Esophagus (tissue), 2 donors: ENCODE results near the gene F11R. TPM values are rescaled to one million over a fixed set of nuclear protein-coding genes. Genes with fewer than 3 reads are reported as not detected.

Experiments used
- polyA plus RNA-seq, 2 donors: library from polyadenylated mRNA; stranded (reverse); fragments of 200-250 nt; gene quantifications; one replicate each; pipeline ENCODE4 v1.2.3, GENCODE V29; 2013
- donor health status: healthy with polysubstance abuse.
- donor health status: Bipolar disorder and iron deficiency.

The F11R gene
- polyA plus RNA-seq, 2 donors = 56.5 to 76.4 TPM

Other genes starting within 250 kb of the F11R start
- gene LY9, start 225.0 kb downstream of the F11R start, polyA plus RNA-seq = under 1 TPM; 0.54 to 0.73 TPM
- under 1 TPM; 0.35 to 0.41 TPM for gene CD244, start 158.3 kb downstream of the F11R start, polyA plus RNA-seq
- gene ITLN1, start 136.0 kb downstream of the F11R start, polyA plus RNA-seq = under 1 TPM; 0.04 to 0.20 TPM
- under 1 TPM; 0.09 to 0.20 TPM for gene ITLN2, start 66.3 kb downstream of the F11R start, polyA plus RNA-seq
- gene TSTD1, start 17.8 kb upstream of the F11R start, polyA plus RNA-seq = 100 to 1,000 TPM in 1 of 2 donors, 10 to 100 TPM in 1; 92.4 to 117 TPM
- gene USF1, start 24.8 kb upstream of the F11R start, polyA plus RNA-seq = 10 to 100 TPM; 37.6 to 50.1 TPM
- 1 to 10 TPM; 7.9 to 9.5 TPM for gene ARHGAP30, start 48.7 kb upstream of the F11R start, polyA plus RNA-seq
- 10 to 100 TPM; 44.9 to 80.5 TPM for gene NECTIN4, start 68.4 kb upstream of the F11R start, polyA plus RNA-seq
- gene KLHDC9, start 77.2 kb upstream of the F11R start, polyA plus RNA-seq = 1 to 10 TPM; 1.8 to 2.5 TPM
- gene PFDN2, start 96.9 kb upstream of the F11R start, polyA plus RNA-seq = 100 to 1,000 TPM; 116 to 186 TPM
- 10 to 100 TPM; 28.0 to 28.5 TPM for gene NIT1, start 97.0 kb upstream of the F11R start, polyA plus RNA-seq
- 10 to 100 TPM; 15.5 to 24.4 TPM for gene DEDD, start 111.5 kb upstream of the F11R start, polyA plus RNA-seq
- 100 to 1,000 TPM in 1 of 2 donors, 10 to 100 TPM in 1; 94.3 to 132 TPM for gene UFC1, start 132.8 kb upstream of the F11R start, polyA plus RNA-seq
- gene USP21, start 138.3 kb upstream of the F11R start, polyA plus RNA-seq = 10 to 100 TPM; 16.5 to 22.9 TPM
- 10 to 100 TPM; 11.7 to 29.6 TPM for gene PPOX, start 145.3 kb upstream of the F11R start, polyA plus RNA-seq
- 10 to 100 TPM; 18.3 to 18.8 TPM for gene B4GALT3, start 156.4 kb upstream of the F11R start, polyA plus RNA-seq
- 1 to 10 TPM in 1 of 2 donors, under 1 TPM in 1; 0.82 to 1.1 TPM for gene ADAMTS4, start 177.9 kb upstream of the F11R start, polyA plus RNA-seq
- 10 to 100 TPM; 27.8 to 76.0 TPM for gene NDUFS2, start 181.2 kb upstream of the F11R start, polyA plus RNA-seq
- 10 to 100 TPM; 10.0 to 14.0 TPM for gene FCER1G, start 194.1 kb upstream of the F11R start, polyA plus RNA-seq
- not detected for gene APOA2, start 202.5 kb upstream of the F11R start, polyA plus RNA-seq
- gene TOMM40L, start 204.9 kb upstream of the F11R start, polyA plus RNA-seq = 10 to 100 TPM in 1 of 2 donors, 1 to 10 TPM in 1; 8.0 to 10.5 TPM
- gene NR1I3, start 217.1 kb upstream of the F11R start, polyA plus RNA-seq = under 1 TPM in 1 of 2 donors, not detected in 1; 0.07 TPM
- 10 to 100 TPM in 1 of 2 donors, 1 to 10 TPM in 1; 10.0 to 16.2 TPM for gene PCP4L1, start 237.6 kb upstream of the F11R start, polyA plus RNA-seq